ENCODE data around the gene PLA2G6.
A peak's percentile ranks its signal among the peaks of the same experiment; 100 is the strongest.
"Not testable (repeated sequence)": the region's sequence is repeated elsewhere in the genome, so short reads cannot be mapped to it uniquely, and the experiment has no call there.

The PLA2G6 gene

DNA sequence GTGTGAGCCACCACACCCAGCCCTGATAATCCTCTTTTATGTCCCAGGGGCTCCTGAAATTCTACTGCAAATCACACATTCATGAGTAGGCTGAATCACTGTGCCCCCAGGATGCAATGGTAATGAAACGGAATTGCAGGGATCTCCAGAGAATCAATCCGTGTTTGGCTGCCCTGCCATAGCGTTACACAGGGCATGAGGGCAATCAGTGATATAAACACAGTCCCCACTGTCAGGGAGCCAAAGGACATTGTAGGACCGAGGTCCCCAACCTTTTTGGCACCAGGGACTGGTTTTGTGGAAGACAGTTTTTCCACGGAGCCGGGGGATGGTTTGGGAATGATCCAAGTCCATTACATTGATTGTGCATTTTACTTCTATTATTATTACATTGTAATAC is 9.0 kb upstream of the PLA2G6 start:
- TF ChIP-seq, protein P1, sequence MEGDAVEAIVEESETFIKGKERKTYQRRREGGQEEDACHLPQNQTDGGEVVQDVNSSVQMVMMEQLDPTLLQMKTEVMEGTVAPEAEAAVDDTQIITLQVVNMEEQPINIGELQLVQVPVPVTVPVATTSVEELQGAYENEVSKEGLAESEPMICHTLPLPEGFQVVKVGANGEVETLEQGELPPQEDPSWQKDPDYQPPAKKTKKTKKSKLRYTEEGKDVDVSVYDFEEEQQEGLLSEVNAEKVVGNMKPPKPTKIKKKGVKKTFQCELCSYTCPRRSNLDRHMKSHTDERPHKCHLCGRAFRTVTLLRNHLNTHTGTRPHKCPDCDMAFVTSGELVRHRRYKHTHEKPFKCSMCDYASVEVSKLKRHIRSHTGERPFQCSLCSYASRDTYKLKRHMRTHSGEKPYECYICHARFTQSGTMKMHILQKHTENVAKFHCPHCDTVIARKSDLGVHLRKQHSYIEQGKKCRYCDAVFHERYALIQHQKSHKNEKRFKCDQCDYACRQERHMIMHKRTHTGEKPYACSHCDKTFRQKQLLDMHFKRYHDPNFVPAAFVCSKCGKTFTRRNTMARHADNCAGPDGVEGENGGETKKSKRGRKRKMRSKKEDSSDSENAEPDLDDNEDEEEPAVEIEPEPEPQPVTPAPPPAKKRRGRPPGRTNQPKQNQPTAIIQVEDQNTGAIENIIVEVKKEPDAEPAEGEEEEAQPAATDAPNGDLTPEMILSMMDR (IDR thresholded peaks at IDR 0.05; ENCODE audit: low read depth, low read length, missing control alignments): no peak
- H3K4me3 ChIP-seq (replicated peaks; ENCODE audit: low read depth, low read length): no peak overlapping the region
- no peak for DNase-seq (ENCODE audit: extremely low read depth, low read depth)

DNA sequence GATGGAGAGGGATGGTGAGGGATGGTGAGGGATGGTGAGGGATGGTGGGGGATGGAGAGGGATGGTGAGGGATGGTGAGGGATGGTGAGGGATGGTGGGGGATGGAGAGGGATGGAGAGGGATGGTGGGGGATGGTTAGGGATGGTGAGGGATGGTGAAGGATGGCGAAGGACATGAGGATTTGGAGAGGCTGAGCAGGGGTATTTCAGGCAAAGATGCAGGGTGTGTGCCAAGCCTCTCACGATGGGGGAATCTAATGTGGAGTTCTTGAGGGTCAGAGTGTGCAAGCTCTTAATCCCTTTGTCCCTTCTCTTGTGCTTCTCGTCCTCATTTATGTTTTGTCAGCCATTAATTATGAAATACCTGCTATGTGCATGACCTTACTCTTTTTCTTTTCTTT is 7.5 kb upstream of the PLA2G6 start:
- TF ChIP-seq, protein P1 (IDR thresholded peaks at IDR 0.05; ENCODE audit: low read depth, low read length, missing control alignments): no peak
- no peak for DNase-seq (ENCODE audit: extremely low read depth, low read depth)
- no peak overlapping the region for H3K4me3 ChIP-seq (replicated peaks; ENCODE audit: low read depth, low read length)

DNA sequence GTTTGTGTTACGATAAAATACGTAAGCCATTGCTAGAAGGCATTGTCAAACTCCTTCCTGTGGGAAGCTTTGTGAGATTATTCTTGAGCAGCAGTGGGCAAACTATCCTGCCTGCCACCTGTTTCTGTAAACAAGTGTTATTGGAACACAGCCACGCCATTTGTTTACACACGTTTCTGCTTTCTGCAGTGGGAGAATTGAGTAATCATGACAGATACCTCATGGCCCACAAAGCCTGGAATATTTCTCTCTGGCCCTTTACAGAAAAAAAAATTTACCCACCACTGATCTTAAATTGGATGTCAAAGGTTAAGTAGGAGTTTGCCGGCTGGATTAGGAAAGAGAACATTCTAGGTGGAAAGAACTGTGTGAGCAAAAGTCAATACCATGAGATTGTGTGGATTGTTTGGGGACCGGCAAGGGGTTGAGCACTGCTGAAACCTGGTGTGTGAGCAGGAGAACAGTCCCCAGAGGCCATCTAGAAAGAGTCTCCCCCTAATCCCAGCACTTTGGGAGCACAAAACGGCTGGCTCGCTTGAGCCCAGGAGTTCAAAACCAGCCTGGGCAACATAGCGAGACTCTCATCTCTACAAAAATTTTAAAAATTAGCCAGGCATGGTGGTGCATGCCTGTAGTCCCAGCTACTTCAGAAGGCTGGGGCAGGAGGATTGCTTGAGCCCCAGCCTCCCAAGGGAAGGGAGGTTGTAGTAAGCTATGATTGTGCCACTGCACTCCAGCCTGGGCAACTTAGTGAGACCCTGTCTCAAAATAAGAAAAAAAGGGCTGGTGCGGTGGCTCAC is 6.0 kb upstream of the PLA2G6 start:
- TF ChIP-seq, protein P1 (IDR thresholded peaks at IDR 0.05; ENCODE audit: low read depth, low read length, missing control alignments): no peak
- no peak overlapping the region for H3K4me3 ChIP-seq (replicated peaks; ENCODE audit: low read depth, low read length)
- no peak for DNase-seq (ENCODE audit: extremely low read depth, low read depth)

DNA sequence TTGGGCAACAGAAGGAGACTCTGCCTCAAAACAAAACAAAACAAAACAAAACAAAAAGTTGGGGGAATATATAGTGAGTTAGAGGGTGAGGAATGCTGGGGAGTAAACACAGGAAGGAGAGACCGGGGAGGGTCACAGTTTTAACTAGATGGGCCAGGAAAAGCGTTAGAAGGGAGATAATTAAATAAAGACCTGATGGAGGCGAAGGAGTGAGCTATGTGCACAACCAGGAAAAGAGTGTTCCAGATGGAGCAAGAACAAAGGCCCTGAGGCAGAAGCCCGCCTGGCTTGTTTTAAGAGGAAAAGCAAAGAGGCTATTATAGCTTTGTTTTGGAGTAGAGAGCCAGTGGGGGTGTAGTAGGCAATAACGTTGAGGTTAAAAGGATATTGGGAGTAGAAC is 4.8 kb upstream of the PLA2G6 start:
- TF ChIP-seq, protein P1 (IDR thresholded peaks at IDR 0.05; ENCODE audit: low read depth, low read length, missing control alignments): no peak
- H3K4me3 ChIP-seq (replicated peaks; ENCODE audit: low read depth, low read length): no peak overlapping the region
- no peak for DNase-seq (ENCODE audit: extremely low read depth, low read depth)

DNA sequence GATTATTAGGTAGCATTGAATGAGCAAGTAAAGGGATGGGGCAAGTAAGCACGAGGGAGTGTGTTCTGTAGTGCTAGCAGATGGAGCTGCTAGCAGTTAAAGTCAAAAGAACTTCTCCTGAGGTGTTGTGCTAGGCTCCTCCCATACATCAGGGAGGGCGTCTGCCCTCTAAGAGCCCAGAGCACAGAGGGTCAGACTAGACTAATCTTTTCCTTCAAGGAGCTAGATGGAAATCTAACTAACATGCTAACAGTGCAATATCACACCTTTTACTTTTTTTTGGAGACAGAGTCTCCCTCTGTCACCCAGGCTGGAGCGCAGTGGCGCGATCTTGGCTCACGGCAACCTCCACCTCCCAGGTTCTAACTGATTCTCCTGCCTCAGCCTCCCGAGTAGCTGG is 3.2 kb upstream of the PLA2G6 start:
- TF ChIP-seq, protein P1 (IDR thresholded peaks at IDR 0.05; ENCODE audit: low read depth, low read length, missing control alignments): no peak
- no peak for DNase-seq (ENCODE audit: extremely low read depth, low read depth)
- no peak overlapping the region for H3K4me3 ChIP-seq (replicated peaks; ENCODE audit: low read depth, low read length)

DNA sequence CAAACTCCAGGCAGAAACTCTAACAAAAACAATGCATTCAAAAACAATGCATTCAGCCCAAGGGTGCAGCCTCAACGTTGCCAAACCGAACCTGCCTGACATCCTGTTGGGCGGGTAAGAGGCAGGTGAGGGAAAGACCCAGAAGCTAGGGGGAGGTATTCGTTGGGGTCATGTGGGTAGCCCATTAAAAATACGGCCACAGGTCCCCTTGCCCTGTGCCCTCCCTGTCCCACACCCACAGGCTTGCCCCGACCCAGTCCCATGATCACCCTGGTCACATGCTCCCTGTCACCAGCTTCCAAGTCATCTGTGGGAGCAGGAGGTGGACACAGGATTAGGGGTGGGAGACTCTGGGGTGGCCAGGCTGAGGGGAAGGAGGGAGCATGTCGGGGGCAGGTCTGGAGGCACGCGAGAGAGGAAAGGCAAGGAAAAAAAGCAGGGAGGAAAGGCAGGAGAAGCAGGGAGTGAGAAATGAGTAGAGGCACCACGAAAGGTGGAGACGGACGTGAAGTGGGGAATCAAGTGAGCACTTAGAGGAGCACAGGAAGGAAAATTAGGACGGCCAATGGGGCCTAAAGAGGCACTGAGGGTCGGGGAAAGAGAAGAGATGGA is 683 bp downstream of the PLA2G6 start:
- TF ChIP-seq, protein P1 (IDR thresholded peaks at IDR 0.05; ENCODE audit: low read depth, low read length, missing control alignments): no peak
- DNase-seq (ENCODE audit: extremely low read depth, low read depth): no peak
- peak overlapping the region; percentile 57 for H3K4me3 ChIP-seq (replicated peaks; ENCODE audit: low read depth, low read length)

DNA sequence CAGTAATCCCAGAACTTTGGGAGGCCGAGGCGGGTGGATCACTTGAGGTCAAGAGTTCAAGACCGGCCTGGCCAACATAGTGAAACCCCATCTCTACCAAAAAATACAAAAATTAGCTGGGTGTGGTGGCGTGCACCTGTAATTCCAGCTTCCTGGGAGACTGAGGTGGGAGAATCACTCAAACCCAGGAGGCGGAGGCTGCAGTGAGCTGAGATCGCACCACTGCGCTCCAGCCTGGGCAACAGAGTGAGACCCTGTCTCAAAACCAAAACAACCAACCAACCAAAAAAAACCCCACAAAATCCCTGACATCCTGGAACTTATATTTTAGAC is 3.1 kb downstream of the PLA2G6 start:
- H3K4me3 ChIP-seq (replicated peaks; ENCODE audit: low read depth, low read length); DNase-seq (ENCODE audit: extremely low read depth, low read depth): not testable (repeated sequence)
